Caco-2 (cell line): ENCODE results near the gene RRP9. TPM values are rescaled to one million over a fixed set of nuclear protein-coding genes. Genes with fewer than 3 reads are reported as not detected.

Experiments used
- BruUV-seq: library from RNA; stranded (reverse); fragments of 400-500 nt; replicated peaks from 2 replicates; lab custom pipeline; 2021; lab: Mats Ljungman, UMichigan
- CTCF ChIA-PET: fragments of 300-600 bp; sonication (Branson Sonifier 250); formaldehyde crosslinking; loops from one replicate; lab custom pipeline; 2022; ENCODE audit warnings: antibody characterized with exemption; lab: Charles Lee
- POLR2A ChIA-PET: fragments of 300-600 bp; sonication (Branson Sonifier 250); formaldehyde crosslinking; loops from one replicate; lab custom pipeline; 2022; ENCODE audit warnings: antibody characterized with exemption; lab: Charles Lee
- DNase-seq, 2 experiments: peaks; one replicate each; pipeline versions ENCODE4 v3.0.0 to v3.0.0-alpha.2; 2020 to 2022
- H3K27me3 ChIP-seq: replicated peaks from 2 replicates; pipeline ENCODE4 v1.6.0; 2011; ENCODE audit warnings: low read length; ENCODE audit not compliant: control insufficient read depth, insufficient read depth
- H3K36me3 ChIP-seq: 2 replicates; pipeline ENCODE4 v1.5.1; 2011; ENCODE audit warnings: low read length; ENCODE audit not compliant: control insufficient read depth, insufficient read depth
- H3K4me1 ChIP-seq: fragments of 250-450 bp; sonication (Bioruptor Pico); 2 replicates; pipeline ENCODE4 v1.5.1; 2020; ENCODE audit warnings: mild to moderate bottlenecking
- H3K4me3 ChIP-seq: 2 replicates; pipeline ENCODE4 v1.5.1; 2011; ENCODE audit warnings: low read depth, mild to moderate bottlenecking, control low read depth, low read length
- H3K9me3 ChIP-seq: fragments of 250-450 bp; sonication (Bioruptor Pico); 2 replicates; pipeline ENCODE4 v1.5.1; 2020; ENCODE audit warnings: mild to moderate bottlenecking, moderate library complexity
- H3K27ac Mint-ChIP-seq: one replicate; pipeline ENCODE4 v1.8.0; 2022; ENCODE audit warnings: mixed read lengths; ENCODE audit not compliant: unreplicated experiment
- H3K27me3 Mint-ChIP-seq: one replicate; pipeline ENCODE4 v1.8.0; 2022; ENCODE audit warnings: mixed read lengths; ENCODE audit not compliant: insufficient read depth, unreplicated experiment
- H3K36me3 Mint-ChIP-seq: one replicate; pipeline ENCODE4 v1.8.0; 2022; ENCODE audit warnings: mild to moderate bottlenecking, mixed read lengths; ENCODE audit not compliant: insufficient read depth, unreplicated experiment
- H3K4me1 Mint-ChIP-seq: one replicate; pipeline ENCODE4 v1.8.0; 2022; ENCODE audit warnings: low read depth, mixed read lengths; ENCODE audit not compliant: unreplicated experiment
- H3K4me3 Mint-ChIP-seq: one replicate; pipeline ENCODE4 v1.8.0; 2022; ENCODE audit warnings: mild to moderate bottlenecking, moderate library complexity, mixed read lengths; ENCODE audit not compliant: unreplicated experiment
- H3K9me3 Mint-ChIP-seq: one replicate; pipeline ENCODE4 v1.8.0; 2022; ENCODE audit warnings: mixed read lengths; ENCODE audit not compliant: unreplicated experiment
- intact Hi-C: fragments of 100-400 bp; cut with micrococcal nuclease; formaldehyde crosslinking; loops from one replicate; pipeline ENCODE4 v1.10.0; 2022; ENCODE audit not compliant: unreplicated experiment
- total RNA-seq: library from RNA; stranded (reverse); gene quantifications from 2 replicates; pipeline ENCODE4 v1.2.3, GENCODE V29; 2022
- TF ChIP-seq, protein P1 (sequence below), 2 experiments: fragments of 200-600 bp in 1 of 2; IDR thresholded peaks; 1 replicate in 1 of 2; 2 replicates in 1 of 2; pipeline versions ENCODE4 v1.5.1 to v1.8.0; 2011 to 2022; ENCODE audit warnings: antibody characterized with exemption in 1 of 2, control low read depth in 1 of 2, inconsistent platforms in 1 of 2, low read depth in 1 of 2, low read length in 1 of 2, mild to moderate bottlenecking in 1 of 2, moderate library complexity in 1 of 2; ENCODE audit not compliant: insufficient read depth in 1 of 2, severe bottlenecking in 1 of 2, unreplicated experiment in 1 of 2

RRP9 gene
- total RNA-seq, 1 experiment from 2014 or later, result 39.1 TPM

DNA sequence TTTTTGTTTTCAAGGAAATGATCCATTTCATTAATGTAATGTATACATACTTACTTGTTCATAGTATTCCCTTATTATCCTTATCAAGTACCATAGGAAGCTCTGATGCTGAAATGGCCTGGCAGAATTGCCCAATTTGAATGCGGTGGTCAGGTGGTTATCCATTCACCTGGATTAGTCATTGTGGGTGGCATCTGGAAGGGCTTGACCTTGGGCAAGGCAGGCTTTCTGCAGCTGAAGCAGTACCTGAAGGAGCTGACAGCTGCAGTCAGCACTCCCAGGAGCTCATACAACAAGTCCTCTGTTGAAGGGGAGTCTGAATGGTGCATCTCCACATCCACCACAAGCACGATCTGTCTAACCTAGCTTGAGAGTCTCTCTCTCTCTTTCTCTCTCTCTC is 54.1 kb downstream of the RRP9 start:
- no peak overlapping the region for H3K4me3 ChIP-seq
- H3K27ac Mint-ChIP-seq, result no peak overlapping the region
- H3K27me3 Mint-ChIP-seq, result peaks cover 17% of the 10 kb centered on the region
- intact Hi-C loops, result no loop called here
- no peaks in the 10 kb centered on the region for H3K4me1 Mint-ChIP-seq
- ChIA-PET CTCF (interaction anchor here (1.0 kb wide), 1 partner anchor 54 kb away, joined by 3 read pairs; the partner anchor contains the start of gene RRP9), POLR2A (interaction anchor here (0.5 kb wide), 1 partner anchor 11 kb away, joined by 4 read pairs; no protein-coding TSS in a partner anchor)
- no peaks in the 10 kb centered on the region for H3K4me1 ChIP-seq
- DNase-seq, result no peak
- H3K36me3 Mint-ChIP-seq, result no peaks in the 10 kb centered on the region
- H3K36me3 ChIP-seq, result no peaks in the 10 kb centered on the region
- no peaks in the 10 kb centered on the region for H3K9me3 ChIP-seq
- no peaks in the 10 kb centered on the region for H3K9me3 Mint-ChIP-seq
- TF ChIP-seq, protein P1, sequence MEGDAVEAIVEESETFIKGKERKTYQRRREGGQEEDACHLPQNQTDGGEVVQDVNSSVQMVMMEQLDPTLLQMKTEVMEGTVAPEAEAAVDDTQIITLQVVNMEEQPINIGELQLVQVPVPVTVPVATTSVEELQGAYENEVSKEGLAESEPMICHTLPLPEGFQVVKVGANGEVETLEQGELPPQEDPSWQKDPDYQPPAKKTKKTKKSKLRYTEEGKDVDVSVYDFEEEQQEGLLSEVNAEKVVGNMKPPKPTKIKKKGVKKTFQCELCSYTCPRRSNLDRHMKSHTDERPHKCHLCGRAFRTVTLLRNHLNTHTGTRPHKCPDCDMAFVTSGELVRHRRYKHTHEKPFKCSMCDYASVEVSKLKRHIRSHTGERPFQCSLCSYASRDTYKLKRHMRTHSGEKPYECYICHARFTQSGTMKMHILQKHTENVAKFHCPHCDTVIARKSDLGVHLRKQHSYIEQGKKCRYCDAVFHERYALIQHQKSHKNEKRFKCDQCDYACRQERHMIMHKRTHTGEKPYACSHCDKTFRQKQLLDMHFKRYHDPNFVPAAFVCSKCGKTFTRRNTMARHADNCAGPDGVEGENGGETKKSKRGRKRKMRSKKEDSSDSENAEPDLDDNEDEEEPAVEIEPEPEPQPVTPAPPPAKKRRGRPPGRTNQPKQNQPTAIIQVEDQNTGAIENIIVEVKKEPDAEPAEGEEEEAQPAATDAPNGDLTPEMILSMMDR (IDR thresholded peaks at IDR 0.05; ENCODE audit: insufficient read depth in 1 of 2, low read depth in 1 of 2, low read length in 1 of 2, severe bottlenecking in 1 of 2, unreplicated experiment in 1 of 2), result no peak
- H3K4me3 Mint-ChIP-seq, result no peak overlapping the region
- BruUV-seq, result no TSS peak
- no peaks in the 10 kb centered on the region; the same call in 1 of the 2 replicates for H3K27me3 ChIP-seq

DNA sequence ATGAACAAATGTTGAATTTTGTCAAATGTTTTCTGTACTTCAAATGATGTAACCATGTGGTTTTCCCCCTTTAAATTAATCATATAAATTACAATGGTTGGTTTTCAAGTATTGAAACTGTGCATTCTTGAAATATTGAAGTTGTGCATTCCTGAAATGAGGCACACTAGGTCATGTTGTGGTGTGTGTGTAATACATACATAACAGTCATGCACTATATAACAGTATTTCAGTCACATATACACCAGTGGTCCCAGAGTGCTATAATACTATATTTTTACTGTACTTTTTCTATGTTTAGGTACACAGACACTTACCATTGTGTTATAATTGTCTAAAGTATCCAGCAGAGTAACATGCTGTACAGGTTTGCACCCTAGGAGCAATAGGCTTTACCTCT is 55.3 kb downstream of the RRP9 start:
- Mint-ChIP-seq H3K4me1 (no peaks in the 10 kb centered on the region), H3K27ac (no peak overlapping the region), H3K4me3 (no peak overlapping the region), H3K9me3 (no peaks in the 10 kb centered on the region), H3K36me3 (no peaks in the 10 kb centered on the region), H3K27me3 (peaks cover 15% of the 10 kb centered on the region)
- ChIA-PET POLR2A (no interaction called here), CTCF (no interaction called here)
- Histone ChIP-seq H3K27me3 (no peaks in the 10 kb centered on the region; the same call in 1 of the 2 replicates), H3K36me3 (no peaks in the 10 kb centered on the region), H3K4me3 (no peak overlapping the region), H3K9me3 (no peaks in the 10 kb centered on the region), H3K4me1 (no peaks in the 10 kb centered on the region)
- TF ChIP-seq, protein P1 (IDR thresholded peaks at IDR 0.05; ENCODE audit: insufficient read depth in 1 of 2, low read depth in 1 of 2, low read length in 1 of 2, severe bottlenecking in 1 of 2, unreplicated experiment in 1 of 2), result no peak
- BruUV-seq, result no TSS peak
- no peak for DNase-seq
- intact Hi-C loops, result no loop called here

Other genes starting within 250 kb of the RRP9 start
- gene GRM2, start 234.8 kb downstream of the RRP9 start, total RNA-seq, result 0.14 TPM in 2 replicates
- gene IQCF6, start 162.7 kb downstream of the RRP9 start, total RNA-seq, result not detected in 2 replicates
- not detected in 2 replicates for gene IQCF2, start 80.3 kb downstream of the RRP9 start, total RNA-seq
- not detected in 2 replicates for gene IQCF5, start 66.3 kb downstream of the RRP9 start, total RNA-seq
- gene IQCF1, start 38.6 kb downstream of the RRP9 start, total RNA-seq, result not detected in 2 replicates
- gene PARP3, start 459 bp upstream of the RRP9 start, total RNA-seq, result 3.3 and 5.6 TPM in 2 replicates
- not detected in 2 replicates for gene GPR62, start 13.5 kb upstream of the RRP9 start, total RNA-seq
- 42.3 and 46.5 TPM in 2 replicates for gene PCBP4, start 25.6 kb upstream of the RRP9 start, total RNA-seq
- 26.8 and 29.0 TPM in 2 replicates for gene ABHD14B, start 32.1 kb upstream of the RRP9 start, total RNA-seq
- gene ABHD14A, start 33.2 kb upstream of the RRP9 start, total RNA-seq, result 14.0 and 16.3 TPM in 2 replicates
- gene ACY1, start 41.6 kb upstream of the RRP9 start, total RNA-seq, result 62.4 and 67.9 TPM in 2 replicates
- 976 and 995 TPM in 2 replicates for gene RPL29, start 54.0 kb upstream of the RRP9 start, total RNA-seq
- 8.4 and 9.9 TPM in 2 replicates for gene DUSP7, start 114.7 kb upstream of the RRP9 start, total RNA-seq
- gene POC1A, start 212.5 kb upstream of the RRP9 start, total RNA-seq, result 28.3 and 32.2 TPM in 2 replicates